ENCODE data around the gene KMT2E.

Gene KMT2E

GRCh38 chr7:105161366-105161765, 147.4 kb downstream of the KMT2E start:
- H3K4me3 ChIP-seq (ENCODE audit: low read length), result no peak overlapping the region
- no peaks in the 10 kb centered on the region for H3K79me2 ChIP-seq (ENCODE audit: control insufficient read depth, low read length)
- H3K9me3 ChIP-seq (ENCODE audit: control insufficient read depth, insufficient read depth, low read length), result no peaks in the 10 kb centered on the region
- TF ChIP-seq EZH2phosphoT487 (IDR thresholded peaks at IDR 0.05; ENCODE audit: borderline replicate concordance, low read length) (no peak), CTCF (IDR thresholded peaks at IDR 0.05; ENCODE audit: low read depth, low read length, poor library complexity, severe bottlenecking) (no peak)
- no peaks in the 10 kb centered on the region for H3K4me1 ChIP-seq (ENCODE audit: control insufficient read depth, low read length)
- no peak overlapping the region for H3K4me2 ChIP-seq (ENCODE audit: low read length)
- no peaks in the 10 kb centered on the region for H3K27me3 ChIP-seq (ENCODE audit: control insufficient read depth, low read length)
- H4K20me1 ChIP-seq (ENCODE audit: control insufficient read depth, insufficient read depth, low read depth, low read length), result no peaks in the 10 kb centered on the region
- no peaks in the 10 kb centered on the region for H3K9me2 ChIP-seq (replicated peaks; ENCODE audit: control insufficient read depth, low read length)
- no peak overlapping the region for H3K27ac ChIP-seq (ENCODE audit: low read depth, low read length)
- H3K36me3 ChIP-seq (ENCODE audit: control insufficient read depth, low read length), result peaks cover 10% of the 10 kb centered on the region
- H3F3A ChIP-seq (ENCODE audit: control insufficient read depth, insufficient read depth), result no peaks in the 10 kb centered on the region

Data from DOHH2 (cell line).